HG03139 (cell line): ENCODE results near the gene ALDH1L2.
A peak's percentile ranks its signal among the peaks of the same experiment; 100 is the strongest.
"Not testable (repeated sequence)": the region's sequence is repeated elsewhere in the genome, so short reads cannot be mapped to it uniquely, and the experiment has no call there.

Experiments
- ATAC-seq: cut with Tn5 transposase; IDR thresholded peaks from one replicate; pipeline ENCODE4 v1.9.1; 2021; ENCODE audit not compliant: unreplicated experiment

Gene ALDH1L2

GRCh38 chr12:105084251-105085250 lies at the start of gene ALDH1L2:
Gene ALDH1L2, minus strand, starts transcription at chr12:105084458. Its CDS starts 22 bp downstream, at chr12:105084436.
- peak; percentile 80 for ATAC-seq

- no peak for ATAC-seq
These were observed 36.3 kb upstream of the ALDH1L2 start for GRCh38 chr12:105120551-105120950.

GRCh38 chr12:105116969-105117368 lies 32.7 kb upstream of the ALDH1L2 start:
- ATAC-seq: no peak

- no peak for ATAC-seq
These were observed 28.8 kb upstream of the ALDH1L2 start for GRCh38 chr12:105113094-105113493.

- no peak for ATAC-seq
These were observed 26.6 kb upstream of the ALDH1L2 start for GRCh38 chr12:105110851-105111250.

GRCh38 chr12:105109465-105110212 lies 25.4 kb upstream of the ALDH1L2 start:
- peak; percentile 30 for ATAC-seq

GRCh38 chr12:105107494-105108371 lies 23.5 kb upstream of the ALDH1L2 start, which contains the start of gene WASHC4:
Gene WASHC4, plus strand, starts transcription at chr12:105107731. Its CDS starts 70 bp downstream, at chr12:105107801.
- peak; percentile 86 for ATAC-seq

GRCh38 chr12:105107171-105107493 lies 22.9 kb upstream of the ALDH1L2 start:
- peak; percentile 8 for ATAC-seq

GRCh38 chr12:105106621-105107020 lies 22.4 kb upstream of the ALDH1L2 start:
- ATAC-seq: no peak

GRCh38 chr12:105104762-105105161 lies 20.5 kb upstream of the ALDH1L2 start:
- ATAC-seq: no peak

GRCh38 chr12:105102673-105103072 lies 18.4 kb upstream of the ALDH1L2 start:
- no peak for ATAC-seq

- ATAC-seq: no peak
These were observed 16.7 kb upstream of the ALDH1L2 start for GRCh38 chr12:105100998-105101397.

- ATAC-seq: no peak
These were observed 16.1 kb upstream of the ALDH1L2 start for GRCh38 chr12:105100207-105100985.

- no peak for ATAC-seq
These were observed 15.1 kb upstream of the ALDH1L2 start for GRCh38 chr12:105099356-105099755.

GRCh38 chr12:105095338-105095737 lies 11.1 kb upstream of the ALDH1L2 start:
- not testable (repeated sequence) for ATAC-seq

- no peak for ATAC-seq
These were observed 8.1 kb upstream of the ALDH1L2 start for GRCh38 chr12:105092336-105092735.

- ATAC-seq: no peak
These were observed 7.4 kb upstream of the ALDH1L2 start for GRCh38 chr12:105091476-105092206.

GRCh38 chr12:105090361-105090760 lies 6.1 kb upstream of the ALDH1L2 start:
- ATAC-seq: no peak

- no peak for ATAC-seq
These were observed 5.6 kb upstream of the ALDH1L2 start for GRCh38 chr12:105089817-105090216.
